ENCODE measurements around the gene MBD5. TPM values are rescaled to one million over a fixed set of nuclear protein-coding genes. Genes with fewer than 3 reads are reported as not detected.

The MBD5 gene
- total RNA-seq, 1 donor from 2014 or later = 44.9 TPM

GRCh38 chr2:148103946-148104345 is 83.1 kb downstream of the MBD5 start:
- no peaks in the 10 kb centered on the region for H3K9me3 Mint-ChIP-seq (ENCODE audit: unreplicated experiment)
- H3K27me3 Mint-ChIP-seq (ENCODE audit: unreplicated experiment) = no peaks in the 10 kb centered on the region
- TF ChIP-seq CTCF (IDR thresholded peaks at IDR 0.05) = no peak
- no peak overlapping the region for H3K4me3 Mint-ChIP-seq (ENCODE audit: unreplicated experiment)
- no peak overlapping the region for H3K27ac Mint-ChIP-seq (ENCODE audit: unreplicated experiment)
- no peaks in the 10 kb centered on the region for H3K36me3 Mint-ChIP-seq (ENCODE audit: unreplicated experiment)
- peaks cover 12% of the 10 kb centered on the region for H3K4me1 Mint-ChIP-seq (ENCODE audit: unreplicated experiment)
- DNase-seq (ENCODE audit: extremely low spot score, unreplicated experiment) = no peak

GRCh38 chr2:148106331-148106730 is 85.4 kb downstream of the MBD5 start:
- Mint-ChIP-seq H3K4me3 (ENCODE audit: unreplicated experiment) (no peak overlapping the region), H3K36me3 (ENCODE audit: unreplicated experiment) (no peaks in the 10 kb centered on the region), H3K4me1 (ENCODE audit: unreplicated experiment) (peaks cover 10% of the 10 kb centered on the region), H3K27ac (ENCODE audit: unreplicated experiment) (no peak overlapping the region), H3K27me3 (ENCODE audit: unreplicated experiment) (no peaks in the 10 kb centered on the region), H3K9me3 (ENCODE audit: unreplicated experiment) (no peaks in the 10 kb centered on the region)
- no peak for TF ChIP-seq CTCF (IDR thresholded peaks at IDR 0.05)
- DNase-seq (ENCODE audit: extremely low spot score, unreplicated experiment) = no peak

GRCh38 chr2:148108385-148108784 is 87.5 kb downstream of the MBD5 start:
- H3K36me3 Mint-ChIP-seq (ENCODE audit: unreplicated experiment) = no peaks in the 10 kb centered on the region
- no peak for DNase-seq (ENCODE audit: extremely low spot score, unreplicated experiment)
- no peaks in the 10 kb centered on the region for H3K9me3 Mint-ChIP-seq (ENCODE audit: unreplicated experiment)
- no peak overlapping the region for H3K27ac Mint-ChIP-seq (ENCODE audit: unreplicated experiment)
- H3K4me3 Mint-ChIP-seq (ENCODE audit: unreplicated experiment) = no peak overlapping the region
- no peak for TF ChIP-seq CTCF (IDR thresholded peaks at IDR 0.05)
- no peaks in the 10 kb centered on the region for H3K27me3 Mint-ChIP-seq (ENCODE audit: unreplicated experiment)
- H3K4me1 Mint-ChIP-seq (ENCODE audit: unreplicated experiment) = peaks cover 10% of the 10 kb centered on the region

GRCh38 chr2:148110184-148110583 is 89.3 kb downstream of the MBD5 start:
- TF ChIP-seq CTCF (IDR thresholded peaks at IDR 0.05) = no peak
- no peaks in the 10 kb centered on the region for H3K36me3 Mint-ChIP-seq (ENCODE audit: unreplicated experiment)

GRCh38 chr2:148122788-148123187 is 101.9 kb downstream of the MBD5 start:
- no peaks in the 10 kb centered on the region for H3K27me3 Mint-ChIP-seq (ENCODE audit: unreplicated experiment)
- peaks cover 14% of the 10 kb centered on the region for H3K9me3 Mint-ChIP-seq (ENCODE audit: unreplicated experiment)
- H3K4me3 Mint-ChIP-seq (ENCODE audit: unreplicated experiment) = no peak overlapping the region
- H3K27ac Mint-ChIP-seq (ENCODE audit: unreplicated experiment) = no peak overlapping the region
- no peak for DNase-seq (ENCODE audit: extremely low spot score, unreplicated experiment)
- TF ChIP-seq CTCF (IDR thresholded peaks at IDR 0.05) = no peak
- peaks cover 10% of the 10 kb centered on the region for H3K36me3 Mint-ChIP-seq (ENCODE audit: unreplicated experiment)
- H3K4me1 Mint-ChIP-seq (ENCODE audit: unreplicated experiment) = peaks cover 7% of the 10 kb centered on the region

More at GRCh38 chr2:148110184-148110583, 89.3 kb downstream of the MBD5 start:
- peaks cover 10% of the 10 kb centered on the region for H3K4me1 Mint-ChIP-seq (ENCODE audit: unreplicated experiment)
- no peak overlapping the region for H3K4me3 Mint-ChIP-seq (ENCODE audit: unreplicated experiment)
- no peaks in the 10 kb centered on the region for H3K27me3 Mint-ChIP-seq (ENCODE audit: unreplicated experiment)
- H3K9me3 Mint-ChIP-seq (ENCODE audit: unreplicated experiment) = no peaks in the 10 kb centered on the region
- no peak overlapping the region for H3K27ac Mint-ChIP-seq (ENCODE audit: unreplicated experiment)
- no peak for DNase-seq (ENCODE audit: extremely low spot score, unreplicated experiment)

All from osteocyte (in vitro differentiated cells).